ENCODE measurements around the gene VPS13A.

- no peak for TF ChIP-seq CTCF (IDR thresholded peaks at IDR 0.05)
- TF ChIP-seq POLR2A (IDR thresholded peaks at IDR 0.05), result no peak
Measured at GRCh38 chr9:77325058-77325457, 147.7 kb downstream of the VPS13A start.
